Cardiac muscle cell (in vitro differentiated cells and primary cell): ENCODE measurements around the gene RIMS4. TPM values are rescaled to one million over a fixed set of nuclear protein-coding genes. Genes with fewer than 3 reads are reported as not detected.

Source experiments
- DNase-seq, 2 donors: peaks; one replicate each; pipeline versions ENCODE4 v3.0.0 to v3.0.0-alpha.2; 2010 to 2017; ENCODE audit warnings: low read depth in 1 of 2, low spot score in 1 of 2
- H3K27ac ChIP-seq: fragments of 200-600 bp; sonication (generic); 2 replicates; pipeline ENCODE4 v1.5.1; 2016
- H3K27me3 ChIP-seq: fragments of 200-600 bp; sonication (generic); 2 replicates; pipeline ENCODE4 v1.6.0; 2016; ENCODE audit warnings: control low read depth
- H3K36me3 ChIP-seq: fragments of 200-600 bp; sonication (generic); 2 replicates; pipeline ENCODE4 v1.5.1; 2016; ENCODE audit warnings: control low read depth
- H3K4me1 ChIP-seq: fragments of 200-600 bp; sonication (generic); 2 replicates; pipeline ENCODE4 v1.8.1; 2017; ENCODE audit warnings: low read depth, mild to moderate bottlenecking, mixed run types
- H3K4me3 ChIP-seq: fragments of 200-600 bp; sonication (generic); 2 replicates; pipeline ENCODE4 v1.5.1; 2016; ENCODE audit warnings: mild to moderate bottlenecking
- H3K9me3 ChIP-seq: fragments of 200-600 bp; sonication (generic); 2 replicates; pipeline ENCODE4 v1.5.1; 2017; ENCODE audit warnings: low read depth, mild to moderate bottlenecking, control low read depth
- CTCF ChIP-seq: IDR thresholded peaks from 2 replicates; pipeline ENCODE4 v1.5.1; 2012; ENCODE audit warnings: low read depth, mild to moderate bottlenecking, low read length
- polyA plus RNA-seq: library from polyadenylated mRNA; unstranded; fragments of >200 nt; fragmentation: Nextera tagmentation; extraction: Ambion mirVana; gene quantifications from 2 replicates; pipeline ENCODE4 v1.2.1, GENCODE V29; 2016
- total RNA-seq: library from RNA; depleted of rRNA; stranded (reverse); fragments of >200 nt; gene quantifications from 2 replicates; pipeline ENCODE4 v1.2.3, GENCODE V29; 2016

Gene RIMS4
- total and polyA plus RNA-seq, 2 experiments from 2014 or later, result 3.6 to 4.3 TPM

- Histone ChIP-seq H3K27ac (no peak overlapping the region), H3K9me3 (no peaks in the 10 kb centered on the region), H3K36me3 (no peaks in the 10 kb centered on the region), H3K4me1 (peaks cover 3% of the 10 kb centered on the region), H3K27me3 (no peaks in the 10 kb centered on the region), H3K4me3 (no peak overlapping the region)
- DNase-seq, result peak in 1 of 2 donors; percentile 85
- TF ChIP-seq CTCF, result no peak
Measured at GRCh38 chr20:44730441-44730840, 79.9 kb downstream of the RIMS4 start.

GRCh38 chr20:44728801-44729443 lies 81.4 kb downstream of the RIMS4 start:
- peak in 1 of 2 donors; percentile 73 for DNase-seq
- H3K27ac ChIP-seq, result no peak overlapping the region
- no peak overlapping the region for H3K4me3 ChIP-seq
- no peaks in the 10 kb centered on the region for H3K36me3 ChIP-seq
- no peak for TF ChIP-seq CTCF
- no peaks in the 10 kb centered on the region for H3K9me3 ChIP-seq
- no peaks in the 10 kb centered on the region for H3K27me3 ChIP-seq
- H3K4me1 ChIP-seq, result peaks cover 3% of the 10 kb centered on the region

GRCh38 chr20:44727651-44728050 lies 82.7 kb downstream of the RIMS4 start:
- TF ChIP-seq CTCF, result no peak
- Histone ChIP-seq H3K27me3 (no peaks in the 10 kb centered on the region), H3K27ac (no peak overlapping the region), H3K36me3 (no peaks in the 10 kb centered on the region), H3K4me1 (peaks cover 3% of the 10 kb centered on the region), H3K4me3 (no peak overlapping the region), H3K9me3 (no peaks in the 10 kb centered on the region)
- DNase-seq, result no peak

GRCh38 chr20:44727039-44727438 lies 83.3 kb downstream of the RIMS4 start:
- Histone ChIP-seq H3K36me3 (no peaks in the 10 kb centered on the region), H3K9me3 (no peaks in the 10 kb centered on the region), H3K4me1 (peaks cover 3% of the 10 kb centered on the region), H3K27me3 (no peaks in the 10 kb centered on the region), H3K27ac (no peak overlapping the region), H3K4me3 (no peak overlapping the region)
- no peak for TF ChIP-seq CTCF
- no peak for DNase-seq

GRCh38 chr20:44725837-44726236 lies 84.5 kb downstream of the RIMS4 start:
- TF ChIP-seq CTCF, result no peak
- H3K36me3 ChIP-seq, result no peaks in the 10 kb centered on the region
- no peak for DNase-seq
- no peaks in the 10 kb centered on the region for H3K27me3 ChIP-seq
- no peak overlapping the region for H3K4me3 ChIP-seq
- no peak overlapping the region for H3K27ac ChIP-seq
- H3K4me1 ChIP-seq, result peaks cover 3% of the 10 kb centered on the region
- H3K9me3 ChIP-seq, result no peaks in the 10 kb centered on the region
